ENCODE results near the gene TET3. TPM values are rescaled to one million over a fixed set of nuclear protein-coding genes. Genes with fewer than 3 reads are reported as not detected.

Gene TET3
- total RNA-seq, 1 donor = 8.0 TPM

- Histone ChIP-seq H3K4me2 (ENCODE audit: insufficient read depth, low read length) (no peak overlapping the region), H3K4me1 (ENCODE audit: insufficient read depth, low read length) (peaks cover 22% of the 10 kb centered on the region), H3K4me3 (ENCODE audit: insufficient read depth, low read length) (no peak overlapping the region), H4K20me1 (ENCODE audit: insufficient read depth, low read length) (no peaks in the 10 kb centered on the region), H3K27ac (ENCODE audit: low read depth, low read length) (no peak overlapping the region), H3K27me3 (ENCODE audit: insufficient read depth, low read length) (peaks cover 21% of the 10 kb centered on the region), H3K36me3 (ENCODE audit: insufficient read depth, low read length) (no peaks in the 10 kb centered on the region), H2AFZ (ENCODE audit: low read length) (no peak overlapping the region), H3K9me3 (ENCODE audit: low read depth, low read length) (no peaks in the 10 kb centered on the region), H3K79me2 (ENCODE audit: insufficient read depth, low read length) (no peaks in the 10 kb centered on the region)
- DNase-seq (ENCODE audit: insufficient read length, low spot score, missing footprints) = no peak
- TF ChIP-seq, protein P1, sequence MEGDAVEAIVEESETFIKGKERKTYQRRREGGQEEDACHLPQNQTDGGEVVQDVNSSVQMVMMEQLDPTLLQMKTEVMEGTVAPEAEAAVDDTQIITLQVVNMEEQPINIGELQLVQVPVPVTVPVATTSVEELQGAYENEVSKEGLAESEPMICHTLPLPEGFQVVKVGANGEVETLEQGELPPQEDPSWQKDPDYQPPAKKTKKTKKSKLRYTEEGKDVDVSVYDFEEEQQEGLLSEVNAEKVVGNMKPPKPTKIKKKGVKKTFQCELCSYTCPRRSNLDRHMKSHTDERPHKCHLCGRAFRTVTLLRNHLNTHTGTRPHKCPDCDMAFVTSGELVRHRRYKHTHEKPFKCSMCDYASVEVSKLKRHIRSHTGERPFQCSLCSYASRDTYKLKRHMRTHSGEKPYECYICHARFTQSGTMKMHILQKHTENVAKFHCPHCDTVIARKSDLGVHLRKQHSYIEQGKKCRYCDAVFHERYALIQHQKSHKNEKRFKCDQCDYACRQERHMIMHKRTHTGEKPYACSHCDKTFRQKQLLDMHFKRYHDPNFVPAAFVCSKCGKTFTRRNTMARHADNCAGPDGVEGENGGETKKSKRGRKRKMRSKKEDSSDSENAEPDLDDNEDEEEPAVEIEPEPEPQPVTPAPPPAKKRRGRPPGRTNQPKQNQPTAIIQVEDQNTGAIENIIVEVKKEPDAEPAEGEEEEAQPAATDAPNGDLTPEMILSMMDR (IDR thresholded peaks at IDR 0.05; ENCODE audit: extremely low read depth, low read depth, low read length) = no peak
Observed at GRCh38 chr2:73980566-73980965, 4.1 kb upstream of the TET3 start.

- peak overlapping the region; percentile 74 for H2AFZ ChIP-seq (ENCODE audit: low read length)
- TF ChIP-seq, protein P1 (IDR thresholded peaks at IDR 0.05; ENCODE audit: extremely low read depth, low read depth, low read length) = no peak
- no peaks in the 10 kb centered on the region for H3K79me2 ChIP-seq (ENCODE audit: insufficient read depth, low read length)
- peaks cover 26% of the 10 kb centered on the region for H3K4me1 ChIP-seq (ENCODE audit: insufficient read depth, low read length)
- no peaks in the 10 kb centered on the region for H3K36me3 ChIP-seq (ENCODE audit: insufficient read depth, low read length)
- peak; percentile 93 for DNase-seq (ENCODE audit: insufficient read length, low spot score, missing footprints)
- H3K4me3 ChIP-seq (ENCODE audit: insufficient read depth, low read length) = peak overlapping the region; percentile 61
- H3K27ac ChIP-seq (ENCODE audit: low read depth, low read length) = no peak overlapping the region
- peak overlapping the region; percentile 77 for H3K4me2 ChIP-seq (ENCODE audit: insufficient read depth, low read length)
- no peaks in the 10 kb centered on the region for H4K20me1 ChIP-seq (ENCODE audit: insufficient read depth, low read length)
- H3K27me3 ChIP-seq (ENCODE audit: insufficient read depth, low read length) = peaks cover 21% of the 10 kb centered on the region
- H3K9me3 ChIP-seq (ENCODE audit: low read depth, low read length) = no peaks in the 10 kb centered on the region
Observed at GRCh38 chr2:73981081-73982001, 3.4 kb upstream of the TET3 start.

DNA sequence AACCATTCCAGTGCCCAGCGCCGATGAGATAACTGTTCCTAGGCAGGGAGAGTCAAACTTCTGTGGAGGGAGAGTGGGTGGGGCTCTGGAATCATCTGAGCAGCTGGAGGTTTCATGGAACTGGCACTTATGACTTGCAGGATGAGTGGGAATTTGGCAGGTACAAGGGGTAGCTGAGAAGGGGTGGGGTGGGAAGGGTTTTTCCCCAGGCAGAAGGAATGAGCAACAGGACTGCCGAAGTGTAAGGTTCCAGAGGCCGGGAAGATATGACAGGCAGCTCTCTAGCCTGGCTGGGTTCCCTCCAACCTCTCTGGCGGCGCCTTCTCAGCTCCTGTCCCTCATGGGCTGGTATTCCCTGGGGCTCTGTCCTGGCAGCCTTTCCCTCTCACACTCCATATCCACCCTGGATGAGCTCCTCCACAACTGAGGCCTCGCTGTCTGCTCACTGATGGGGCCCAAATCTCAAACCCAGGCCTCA lies 2.5 kb upstream of the TET3 start:
- DNase-seq (ENCODE audit: insufficient read length, low spot score, missing footprints) = peak; percentile 93
- Histone ChIP-seq H3K36me3 (ENCODE audit: insufficient read depth, low read length) (no peaks in the 10 kb centered on the region), H3K4me3 (ENCODE audit: insufficient read depth, low read length) (no peak overlapping the region)

More for the DNA sequence above, 2.5 kb upstream of the TET3 start:
- peaks cover 21% of the 10 kb centered on the region for H3K27me3 ChIP-seq (ENCODE audit: insufficient read depth, low read length)
- H3K79me2 ChIP-seq (ENCODE audit: insufficient read depth, low read length) = no peaks in the 10 kb centered on the region
- H3K27ac ChIP-seq (ENCODE audit: low read depth, low read length) = no peak overlapping the region
- peaks cover 26% of the 10 kb centered on the region for H3K4me1 ChIP-seq (ENCODE audit: insufficient read depth, low read length)
- TF ChIP-seq, protein P1 (IDR thresholded peaks at IDR 0.05; ENCODE audit: extremely low read depth, low read depth, low read length) = no peak
- H3K4me2 ChIP-seq (ENCODE audit: insufficient read depth, low read length) = peak overlapping the region; percentile 77
- no peaks in the 10 kb centered on the region for H4K20me1 ChIP-seq (ENCODE audit: insufficient read depth, low read length)
- H2AFZ ChIP-seq (ENCODE audit: low read length) = no peak overlapping the region
- H3K9me3 ChIP-seq (ENCODE audit: low read depth, low read length) = no peaks in the 10 kb centered on the region
